Natural killer cell treated with Interleukin-12 subunit alpha and Interleukin-12 subunit beta and Interleukin-15 and Interleukin-18, amount 100 ng/mL, for 72 hours (primary cell): ENCODE measurements around the gene SS18. TPM values are rescaled to one million over a fixed set of nuclear protein-coding genes. Genes with fewer than 3 reads are reported as not detected.
"Not testable (repeated sequence)": the region's sequence is repeated elsewhere in the genome, so short reads cannot be mapped to it uniquely, and the experiment has no call there.

Source experiments
- ATAC-seq, 2 donors: fragments of 150-1000 bp; cut with Tn5 transposase in 1 of 2; sonication (Bioruptor Pico), chemical (Tn5 transposase) in 1 of 2; 2 replicates each; pipeline ENCODE4 v1.10.0; 2021
- DNase-seq: peaks from one replicate; pipeline ENCODE4 v3.0.0; 2022; ENCODE audit warnings: low spot score
- H3K27ac Mint-ChIP-seq, 2 donors: 1 replicate in 1 of 2; 2 replicates in 1 of 2; pipeline ENCODE4 v1.8.0; 2022; ENCODE audit warnings: mixed read lengths in 2 of 2, mild to moderate bottlenecking in 1 of 2, moderate library complexity in 1 of 2
- H3K27me3 Mint-ChIP-seq, 2 donors: 1 replicate in 1 of 2; 2 replicates in 1 of 2; pipeline ENCODE4 v1.8.0; 2022; ENCODE audit warnings: mixed read lengths in 2 of 2
- H3K36me3 Mint-ChIP-seq: one replicate; pipeline ENCODE4 v1.8.0; 2022; ENCODE audit warnings: mixed read lengths
- H3K4me1 Mint-ChIP-seq, 2 donors: 1 replicate in 1 of 2; 2 replicates in 1 of 2; pipeline ENCODE4 v1.8.0; 2022; ENCODE audit warnings: low read depth in 2 of 2, mixed read lengths in 2 of 2, mild to moderate bottlenecking in 1 of 2
- H3K4me3 Mint-ChIP-seq: one replicate; pipeline ENCODE4 v1.8.0; 2022; ENCODE audit warnings: mixed read lengths
- H3K9me3 Mint-ChIP-seq: 2 replicates; pipeline ENCODE4 v1.8.0; 2022; ENCODE audit warnings: mixed read lengths
- total RNA-seq, 2 donors: library from RNA; stranded (reverse); gene quantifications; one replicate each; pipeline ENCODE4 v1.2.3, GENCODE V29; 2022

SS18 gene, protein sequence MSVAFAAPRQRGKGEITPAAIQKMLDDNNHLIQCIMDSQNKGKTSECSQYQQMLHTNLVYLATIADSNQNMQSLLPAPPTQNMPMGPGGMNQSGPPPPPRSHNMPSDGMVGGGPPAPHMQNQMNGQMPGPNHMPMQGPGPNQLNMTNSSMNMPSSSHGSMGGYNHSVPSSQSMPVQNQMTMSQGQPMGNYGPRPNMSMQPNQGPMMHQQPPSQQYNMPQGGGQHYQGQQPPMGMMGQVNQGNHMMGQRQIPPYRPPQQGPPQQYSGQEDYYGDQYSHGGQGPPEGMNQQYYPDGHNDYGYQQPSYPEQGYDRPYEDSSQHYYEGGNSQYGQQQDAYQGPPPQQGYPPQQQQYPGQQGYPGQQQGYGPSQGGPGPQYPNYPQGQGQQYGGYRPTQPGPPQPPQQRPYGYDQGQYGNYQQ
- total RNA-seq, result 10 to 100 TPM; 69.5 to 81.4 TPM

- H3K27me3 Mint-ChIP-seq, result peaks cover 0 to 2% of the 10 kb centered on the region in 2 donors
- H3K4me3 Mint-ChIP-seq, result peak within 1 kb of the TSS; percentile 98
- DNase-seq, result peak; percentile 97
- peak within 1 kb of the TSS; percentile 99 for H3K27ac Mint-ChIP-seq
- H3K36me3 Mint-ChIP-seq, result peaks cover 4% of the 10 kb centered on the region
- H3K4me1 Mint-ChIP-seq, result peaks cover 25 to 38% of the 10 kb centered on the region in 2 donors
- ATAC-seq, result peak; percentile 93
- no peaks in the 10 kb centered on the region for H3K9me3 Mint-ChIP-seq
Observed at GRCh38 chr18:26090130-26091046, at the start of gene SS18. Gene SS18, minus strand, starts transcription at chr18:26090613. Its CDS starts 44 bp downstream, at chr18:26090569.

DNA sequence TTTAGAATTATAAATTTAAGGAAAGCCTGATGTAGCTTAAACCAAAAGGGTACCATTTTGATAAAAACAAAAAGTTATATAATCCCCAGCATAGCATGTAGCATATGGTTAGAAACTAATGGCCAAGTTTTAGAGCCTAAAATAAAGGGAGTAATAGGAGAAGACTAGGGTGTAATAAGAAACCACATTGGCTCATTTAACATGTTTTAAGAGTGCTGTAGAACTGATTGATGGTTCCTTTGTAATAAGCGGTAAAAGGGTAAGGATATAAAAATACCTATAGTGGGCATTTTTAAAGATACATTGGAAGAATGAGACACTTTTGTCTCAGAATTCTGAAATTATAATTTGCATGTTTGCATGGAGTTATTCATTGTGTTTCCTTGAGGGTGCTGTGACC, 45.1 kb upstream of the SS18 start:
- H3K27ac Mint-ChIP-seq, result no peak overlapping the region
- DNase-seq (no peak), ATAC-seq (no peak)
- H3K36me3 Mint-ChIP-seq, result no peaks in the 10 kb centered on the region
- peaks cover 0 to 1% of the 10 kb centered on the region in 2 donors for H3K27me3 Mint-ChIP-seq
- H3K4me3 Mint-ChIP-seq, result no peak overlapping the region
- peaks cover 0 to 7% of the 10 kb centered on the region in 2 donors for H3K4me1 Mint-ChIP-seq
- H3K9me3 Mint-ChIP-seq, result no peaks in the 10 kb centered on the region

DNA sequence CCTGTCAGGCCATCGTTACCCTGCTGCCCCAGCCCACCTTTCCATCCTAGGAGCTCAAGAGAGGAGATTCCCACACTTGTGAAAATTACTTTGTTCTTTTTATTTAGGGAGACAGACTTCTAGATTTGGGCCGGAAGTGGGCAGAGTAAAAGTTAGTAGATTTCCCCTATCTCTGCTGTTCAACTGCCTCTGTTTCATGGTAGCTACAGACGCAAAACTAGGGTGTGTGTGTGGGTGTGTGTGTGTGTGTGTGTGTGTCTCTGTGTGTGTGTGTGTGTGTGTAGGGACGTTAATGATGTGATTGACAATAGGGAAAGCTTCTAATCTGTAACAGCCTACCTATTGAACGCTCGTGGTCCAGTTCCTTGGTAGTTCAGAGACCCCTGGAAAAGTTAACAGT, 43.7 kb upstream of the SS18 start:
- Mint-ChIP-seq H3K4me3 (no peak overlapping the region), H3K27ac (peak overlapping the region in 1 of 2 donors; percentile 89), H3K4me1 (peaks cover 0 to 7% of the 10 kb centered on the region in 2 donors), H3K36me3 (no peaks in the 10 kb centered on the region), H3K27me3 (peaks cover 0 to 5% of the 10 kb centered on the region in 2 donors), H3K9me3 (no peaks in the 10 kb centered on the region)
- ATAC-seq (peak; percentile 6 to 30), DNase-seq (no peak)

DNA sequence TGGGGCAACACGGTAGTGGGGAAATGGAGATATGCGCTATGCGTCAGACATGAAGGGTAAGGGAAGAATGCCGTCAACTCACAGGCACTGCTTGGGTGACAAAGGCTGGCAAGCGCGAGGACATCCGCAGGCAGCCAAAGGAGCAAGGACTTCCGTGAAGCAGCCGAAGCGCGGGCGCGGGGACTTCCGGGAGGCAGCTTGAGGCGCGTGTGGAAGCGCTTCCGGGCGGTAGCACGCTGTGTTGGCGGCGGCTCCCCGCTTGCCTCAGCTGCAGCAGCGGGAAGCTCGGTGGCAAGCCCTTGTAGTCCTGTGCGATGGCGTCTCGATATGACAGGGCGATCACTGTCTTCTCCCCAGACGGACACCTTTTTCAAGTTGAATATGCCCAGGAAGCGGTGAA, 43.2 kb upstream of the SS18 start, which contains the start of gene PSMA8:
Gene PSMA8 (plus strand): TSS at position 218 of the 400 bp plus-strand sequence. CDS start 97 bp downstream, at position 315.
- peak; percentile 49 to 87 for ATAC-seq
- Mint-ChIP-seq H3K4me1 (peaks cover 0 to 7% of the 10 kb centered on the region in 2 donors), H3K27me3 (peaks cover 0 to 5% of the 10 kb centered on the region in 2 donors), H3K9me3 (no peaks in the 10 kb centered on the region), H3K27ac (peak within 1 kb of the TSS in 1 of 2 donors; percentile 89), H3K36me3 (no peaks in the 10 kb centered on the region), H3K4me3 (no peak within 1 kb of the TSS)
- peak; percentile 83 for DNase-seq

DNA sequence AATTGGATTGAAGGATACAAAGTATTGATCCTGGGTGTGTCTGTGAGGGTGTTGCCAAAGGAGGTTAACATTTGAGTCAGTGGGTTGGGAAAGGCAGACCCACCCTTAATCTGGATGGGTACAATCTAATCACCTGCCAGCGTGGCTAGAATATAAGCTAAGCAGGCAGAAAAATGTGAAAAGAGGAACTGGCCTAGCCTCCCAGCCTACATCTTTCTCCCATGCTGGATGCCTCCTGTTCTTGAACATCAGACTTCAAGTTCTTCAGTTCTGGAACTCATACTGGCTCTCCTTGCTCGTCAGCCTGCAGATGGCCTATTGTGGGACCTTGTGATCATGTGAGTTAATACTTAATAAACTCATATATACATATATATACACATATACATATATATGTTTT, 37.8 kb upstream of the SS18 start:
- not testable (repeated sequence) for H3K4me1 Mint-ChIP-seq, DNase-seq, ATAC-seq, H3K36me3 Mint-ChIP-seq, H3K9me3 Mint-ChIP-seq, H3K27ac Mint-ChIP-seq, H3K4me3 Mint-ChIP-seq
- peaks cover 0 to 11% of the 10 kb centered on the region in 2 donors for H3K27me3 Mint-ChIP-seq

GRCh38 chr18:26127786-26128185, 37.4 kb upstream of the SS18 start:
- H3K36me3 Mint-ChIP-seq, result peaks cover 7% of the 10 kb centered on the region
- H3K4me3 Mint-ChIP-seq, result no peak overlapping the region
- no peak overlapping the region for H3K27ac Mint-ChIP-seq
- H3K27me3 Mint-ChIP-seq, result peaks cover 0 to 11% of the 10 kb centered on the region in 2 donors
- ATAC-seq, result no peak
- H3K4me1 Mint-ChIP-seq, result no peaks in the 10 kb centered on the region
- peaks cover 2% of the 10 kb centered on the region for H3K9me3 Mint-ChIP-seq
- DNase-seq, result no peak

DNA sequence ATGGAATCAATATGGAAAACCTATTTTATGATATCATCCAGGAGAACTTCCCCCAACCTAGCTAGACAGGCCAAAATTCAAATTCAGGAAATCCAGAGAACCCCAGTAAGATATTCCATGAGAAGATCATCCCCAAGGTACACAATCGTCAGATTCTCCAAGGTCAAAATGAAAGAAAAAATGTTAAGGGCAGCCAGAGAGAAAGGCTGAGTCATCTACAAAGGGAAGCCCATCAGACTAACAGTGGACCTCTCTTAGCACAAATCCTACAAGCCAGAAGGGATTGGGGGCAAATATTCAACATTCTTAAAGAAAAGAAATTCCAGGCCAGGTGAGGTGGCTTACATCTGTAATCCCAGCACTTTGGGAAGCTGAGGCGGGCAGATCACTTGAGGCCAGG, 31.6 kb upstream of the SS18 start:
- not testable (repeated sequence) for H3K27ac Mint-ChIP-seq, H3K9me3 Mint-ChIP-seq, ATAC-seq, DNase-seq, H3K36me3 Mint-ChIP-seq, H3K4me3 Mint-ChIP-seq
- Mint-ChIP-seq H3K27me3 (peaks cover 23 to 24% of the 10 kb centered on the region in 2 donors), H3K4me1 (peaks cover 8 to 13% of the 10 kb centered on the region in 2 donors)

DNA sequence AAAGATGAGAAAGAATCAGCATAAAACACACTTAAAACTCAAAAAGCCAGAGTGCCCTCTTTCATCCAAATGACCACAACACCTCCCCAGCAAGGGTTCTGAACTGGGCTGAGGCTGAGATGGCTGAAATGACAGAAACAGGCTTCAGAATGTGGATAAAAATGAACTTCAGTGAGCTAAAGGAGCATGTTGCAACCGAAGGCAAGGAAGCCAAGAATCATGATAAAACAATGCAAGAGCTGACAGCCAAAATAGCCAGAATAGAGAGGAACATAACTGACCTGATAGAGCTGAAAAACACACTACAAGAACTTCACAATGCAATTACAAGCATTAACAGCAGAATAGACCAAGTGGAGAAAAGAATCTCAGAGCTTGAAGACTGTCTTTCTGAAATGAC, 31.1 kb upstream of the SS18 start:
- no peak overlapping the region for H3K27ac Mint-ChIP-seq
- peaks cover 2% of the 10 kb centered on the region for H3K9me3 Mint-ChIP-seq

DNA sequence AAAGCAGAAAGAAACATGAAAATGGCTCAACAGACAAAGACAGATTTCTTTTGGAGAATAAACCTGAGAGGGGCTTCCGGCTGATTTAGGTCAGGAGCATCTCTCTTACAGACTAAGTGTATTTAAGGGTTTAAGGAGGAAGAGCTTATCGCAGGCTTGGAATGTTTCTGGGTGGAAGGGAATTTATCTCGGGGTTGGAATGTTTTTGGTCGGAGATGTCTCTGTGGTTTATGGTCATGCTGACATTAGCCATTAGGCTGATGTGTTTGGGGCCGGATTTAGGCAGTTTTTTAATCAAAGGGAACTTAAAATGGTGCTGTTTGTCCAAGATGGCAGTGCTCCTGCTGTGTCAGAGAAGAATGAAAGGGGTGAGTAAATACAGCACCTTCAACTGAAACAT, 28.8 kb upstream of the SS18 start:
- ATAC-seq (no peak), DNase-seq (no peak)
- H3K9me3 Mint-ChIP-seq, result peaks cover 2% of the 10 kb centered on the region
- H3K27me3 Mint-ChIP-seq, result peaks cover 24 to 25% of the 10 kb centered on the region in 2 donors
- no peak overlapping the region for H3K27ac Mint-ChIP-seq
- peaks cover 8 to 14% of the 10 kb centered on the region in 2 donors for H3K4me1 Mint-ChIP-seq
- H3K36me3 Mint-ChIP-seq, result peaks cover 9% of the 10 kb centered on the region
- H3K4me3 Mint-ChIP-seq, result no peak overlapping the region

More for the DNA sequence above, 31.1 kb upstream of the SS18 start:
- Mint-ChIP-seq H3K27me3 (peaks cover 23 to 24% of the 10 kb centered on the region in 2 donors), H3K4me3 (no peak overlapping the region), H3K36me3 (peaks cover 9% of the 10 kb centered on the region), H3K4me1 (peaks cover 8 to 14% of the 10 kb centered on the region in 2 donors)
- ATAC-seq (no peak), DNase-seq (no peak)

GRCh38 chr18:26104035-26104434, 13.6 kb upstream of the SS18 start:
- DNase-seq (no peak), ATAC-seq (no peak)
- H3K4me3 Mint-ChIP-seq, result no peak overlapping the region
- peaks cover 2 to 4% of the 10 kb centered on the region in 2 donors for H3K4me1 Mint-ChIP-seq
- no peaks in the 10 kb centered on the region for H3K9me3 Mint-ChIP-seq
- no peak overlapping the region for H3K27ac Mint-ChIP-seq
- H3K27me3 Mint-ChIP-seq, result peaks cover 7 to 8% of the 10 kb centered on the region in 2 donors
- H3K36me3 Mint-ChIP-seq, result no peaks in the 10 kb centered on the region

DNA sequence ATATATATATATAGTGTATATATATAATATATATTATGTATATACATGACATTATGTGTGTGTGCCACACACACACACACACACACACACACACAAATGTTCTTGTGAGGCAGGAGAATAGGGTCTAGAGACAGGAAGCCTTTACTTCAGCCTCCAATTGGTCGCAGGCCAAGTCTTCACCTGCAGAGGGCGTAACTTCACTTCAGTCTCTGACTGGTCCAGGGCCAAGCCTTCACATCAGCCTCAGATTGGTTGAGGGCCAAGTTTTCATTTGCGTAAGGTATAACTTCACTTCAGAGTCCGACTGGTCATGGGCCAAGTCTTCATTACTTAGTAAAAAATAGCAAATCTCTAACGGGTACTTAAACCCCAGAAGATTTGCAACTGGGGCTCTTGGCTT, 13.2 kb upstream of the SS18 start:
- Mint-ChIP-seq H3K9me3 (no peaks in the 10 kb centered on the region), H3K36me3 (no peaks in the 10 kb centered on the region), H3K27me3 (peaks cover 11% of the 10 kb centered on the region in 2 donors)

GRCh38 chr18:26097563-26097962, 7.2 kb upstream of the SS18 start:
- H3K27me3 Mint-ChIP-seq, result peaks cover 8 to 18% of the 10 kb centered on the region in 2 donors
- DNase-seq (no peak), ATAC-seq (no peak)

More for the DNA sequence above, 13.2 kb upstream of the SS18 start:
- ATAC-seq (no peak), DNase-seq (no peak)
- no peak overlapping the region for H3K4me3 Mint-ChIP-seq
- peaks cover 2 to 4% of the 10 kb centered on the region in 2 donors for H3K4me1 Mint-ChIP-seq
- no peak overlapping the region for H3K27ac Mint-ChIP-seq

DNA sequence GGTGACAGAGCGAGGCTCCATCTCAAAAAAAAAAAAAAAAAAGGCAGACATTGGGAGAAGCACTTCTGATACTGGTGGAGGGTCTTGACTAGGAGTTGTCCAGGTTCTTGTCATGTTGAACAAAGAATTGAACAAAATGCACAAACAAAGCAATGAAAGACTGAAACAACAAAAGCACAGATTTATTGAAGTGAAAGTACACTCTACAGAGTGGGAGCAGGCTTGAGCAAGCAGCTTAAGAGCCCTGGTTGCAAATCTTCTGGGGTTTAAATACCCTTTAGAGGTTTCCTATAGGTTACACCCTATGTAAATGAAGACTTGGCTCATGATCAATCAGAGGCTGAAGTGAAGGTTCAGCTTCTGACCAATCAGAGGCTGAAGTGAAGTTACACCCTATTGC, 6.4 kb upstream of the SS18 start:
- Mint-ChIP-seq H3K27me3 (peaks cover 8 to 18% of the 10 kb centered on the region in 2 donors), H3K4me1 (peaks cover 3 to 4% of the 10 kb centered on the region in 2 donors), H3K36me3 (peaks cover 7% of the 10 kb centered on the region), H3K27ac (no peak overlapping the region), H3K4me3 (no peak overlapping the region), H3K9me3 (no peaks in the 10 kb centered on the region)
- DNase-seq (no peak), ATAC-seq (no peak)

More at GRCh38 chr18:26097563-26097962, 7.2 kb upstream of the SS18 start:
- peaks cover 7% of the 10 kb centered on the region for H3K36me3 Mint-ChIP-seq
- peaks cover 0 to 4% of the 10 kb centered on the region in 2 donors for H3K4me1 Mint-ChIP-seq
- H3K27ac Mint-ChIP-seq, result no peak overlapping the region
- no peaks in the 10 kb centered on the region for H3K9me3 Mint-ChIP-seq
- no peak overlapping the region for H3K4me3 Mint-ChIP-seq
